GM06990 (cell line): ENCODE measurements around the gene ASIC1.

Experiments used
- DNase-seq: peaks from one replicate; pipeline ENCODE4 v3.0.0-alpha.2; 2011; ENCODE audit not compliant: insufficient read length; ENCODE audit errors: extremely low read depth
- H3K27me3 ChIP-seq: replicated peaks from 2 replicates; pipeline ENCODE4 v1.6.0; 2011; ENCODE audit warnings: low read length; ENCODE audit not compliant: control insufficient read depth, insufficient read depth
- H3K36me3 ChIP-seq: 2 replicates; pipeline ENCODE4 v1.5.1; 2011; ENCODE audit warnings: low read length; ENCODE audit not compliant: control insufficient read depth, insufficient read depth
- H3K4me3 ChIP-seq: replicated peaks from 2 replicates; pipeline ENCODE4 v1.5.1; 2011; ENCODE audit warnings: low read depth, mild to moderate bottlenecking, control low read depth, low read length
- TF ChIP-seq, protein P1 (sequence below): IDR thresholded peaks from 2 replicates; pipeline ENCODE4 v1.5.1; 2011; ENCODE audit warnings: low read length, control low read depth, mild to moderate bottlenecking, inconsistent platforms; ENCODE audit not compliant: insufficient read depth, poor library complexity, severe bottlenecking

ASIC1 gene

GRCh38 chr12:50105913-50106450 lies 48.6 kb downstream of the ASIC1 start:
- TF ChIP-seq, protein P1, sequence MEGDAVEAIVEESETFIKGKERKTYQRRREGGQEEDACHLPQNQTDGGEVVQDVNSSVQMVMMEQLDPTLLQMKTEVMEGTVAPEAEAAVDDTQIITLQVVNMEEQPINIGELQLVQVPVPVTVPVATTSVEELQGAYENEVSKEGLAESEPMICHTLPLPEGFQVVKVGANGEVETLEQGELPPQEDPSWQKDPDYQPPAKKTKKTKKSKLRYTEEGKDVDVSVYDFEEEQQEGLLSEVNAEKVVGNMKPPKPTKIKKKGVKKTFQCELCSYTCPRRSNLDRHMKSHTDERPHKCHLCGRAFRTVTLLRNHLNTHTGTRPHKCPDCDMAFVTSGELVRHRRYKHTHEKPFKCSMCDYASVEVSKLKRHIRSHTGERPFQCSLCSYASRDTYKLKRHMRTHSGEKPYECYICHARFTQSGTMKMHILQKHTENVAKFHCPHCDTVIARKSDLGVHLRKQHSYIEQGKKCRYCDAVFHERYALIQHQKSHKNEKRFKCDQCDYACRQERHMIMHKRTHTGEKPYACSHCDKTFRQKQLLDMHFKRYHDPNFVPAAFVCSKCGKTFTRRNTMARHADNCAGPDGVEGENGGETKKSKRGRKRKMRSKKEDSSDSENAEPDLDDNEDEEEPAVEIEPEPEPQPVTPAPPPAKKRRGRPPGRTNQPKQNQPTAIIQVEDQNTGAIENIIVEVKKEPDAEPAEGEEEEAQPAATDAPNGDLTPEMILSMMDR: no peak
- Histone ChIP-seq H3K4me3 (no peak overlapping the region), H3K27me3 (no peaks in the 10 kb centered on the region), H3K36me3 (no peaks in the 10 kb centered on the region; the same call in 1 of the 2 replicates)
- DNase-seq: no peak

DNA sequence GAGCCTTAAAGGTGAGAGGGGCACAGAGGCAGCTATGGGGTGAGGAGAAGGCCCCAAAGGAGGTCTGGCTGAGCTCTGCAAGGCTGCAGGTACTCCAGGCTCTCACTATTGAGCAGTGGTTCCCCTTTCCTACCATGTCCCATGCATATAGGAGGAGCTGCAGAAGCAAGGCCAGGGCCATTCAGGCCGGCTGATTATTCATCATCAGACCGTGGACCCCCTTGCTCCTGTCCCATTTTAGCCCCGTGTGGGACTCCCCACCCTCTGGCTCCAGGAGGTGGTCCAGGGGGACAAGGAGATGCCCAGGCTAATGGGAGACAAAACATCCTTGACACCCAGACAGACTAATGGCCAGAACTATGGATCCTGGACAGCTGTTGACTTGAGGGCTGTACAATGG lies 49.5 kb downstream of the ASIC1 start:
- no peaks in the 10 kb centered on the region for H3K27me3 ChIP-seq
- no peaks in the 10 kb centered on the region; the same call in 1 of the 2 replicates for H3K36me3 ChIP-seq
- TF ChIP-seq, protein P1: no peak
- no peak overlapping the region for H3K4me3 ChIP-seq
- DNase-seq: no peak

GRCh38 chr12:50107416-50108268 lies 50.2 kb downstream of the ASIC1 start:
- TF ChIP-seq, protein P1: no peak

GRCh38 chr12:50109319-50109718 lies 51.9 kb downstream of the ASIC1 start:
- Histone ChIP-seq H3K4me3 (no peak overlapping the region), H3K27me3 (no peaks in the 10 kb centered on the region), H3K36me3 (no peaks in the 10 kb centered on the region; the same call in 1 of the 2 replicates)
- TF ChIP-seq, protein P1: no peak
- no peak for DNase-seq

More at GRCh38 chr12:50107416-50108268, 50.2 kb downstream of the ASIC1 start:
- DNase-seq: no peak
- Histone ChIP-seq H3K36me3 (no peaks in the 10 kb centered on the region; the same call in 1 of the 2 replicates), H3K4me3 (no peak overlapping the region), H3K27me3 (no peaks in the 10 kb centered on the region)

GRCh38 chr12:50110127-50110761 lies 52.8 kb downstream of the ASIC1 start:
- H3K36me3 ChIP-seq: no peaks in the 10 kb centered on the region; the same call in 1 of the 2 replicates
- TF ChIP-seq, protein P1: no peak
- no peak for DNase-seq
- peak overlapping the region; percentile 51 for H3K4me3 ChIP-seq
- no peaks in the 10 kb centered on the region for H3K27me3 ChIP-seq
